Measurements from ENCODE around the gene CDH23. TPM values are rescaled to one million over a fixed set of nuclear protein-coding genes. Genes with fewer than 3 reads are reported as not detected.

CDH23 gene
- polyA plus RNA-seq, 1 donor from 2014 or later = 6.6 TPM

GRCh38 chr10:71569775-71570588 lies 173.3 kb downstream of the CDH23 start:
- H3K9me2 ChIP-seq (ENCODE audit: insufficient read depth, low read length) = no peaks in the 10 kb centered on the region
- no peaks in the 10 kb centered on the region for H3K27me3 ChIP-seq (ENCODE audit: insufficient read depth, low read depth, low read length)
- H3K79me2 ChIP-seq (replicated peaks; ENCODE audit: insufficient read depth, low read length) = no peaks in the 10 kb centered on the region
- H3K9me3 ChIP-seq (ENCODE audit: low read length) = no peaks in the 10 kb centered on the region
- no peak overlapping the region for H3K27ac ChIP-seq (ENCODE audit: low read length)
- H4K20me1 ChIP-seq (ENCODE audit: insufficient read depth) = no peaks in the 10 kb centered on the region
- TF ChIP-seq TAF1 (IDR thresholded peaks at IDR 0.05; ENCODE audit: low read depth) (no peak), RAD21 (conservative IDR thresholded peaks at IDR 0.05) (peak; percentile 77), POLR2AphosphoS5 (IDR thresholded peaks at IDR 0.05) (no peak), CTCF (IDR thresholded peaks at IDR 0.05; ENCODE audit: poor library complexity, severe bottlenecking) (peak; percentile 81), SMC3 (conservative IDR thresholded peaks at IDR 0.05; ENCODE audit: poor library complexity) (peak; percentile 86)
- H3K9ac ChIP-seq (ENCODE audit: low read length) = no peak overlapping the region
- H2AFZ ChIP-seq (ENCODE audit: low read depth, low read length) = no peak overlapping the region
- H3K36me3 ChIP-seq (ENCODE audit: insufficient read depth, low read length) = no peaks in the 10 kb centered on the region
- no peak overlapping the region for H3K4me3 ChIP-seq (ENCODE audit: low read length)
- H3K4me2 ChIP-seq (ENCODE audit: low read length) = no peak overlapping the region
- H3F3A ChIP-seq (ENCODE audit: insufficient read depth, low read length, poor library complexity, severe bottlenecking) = no peaks in the 10 kb centered on the region

DNA sequence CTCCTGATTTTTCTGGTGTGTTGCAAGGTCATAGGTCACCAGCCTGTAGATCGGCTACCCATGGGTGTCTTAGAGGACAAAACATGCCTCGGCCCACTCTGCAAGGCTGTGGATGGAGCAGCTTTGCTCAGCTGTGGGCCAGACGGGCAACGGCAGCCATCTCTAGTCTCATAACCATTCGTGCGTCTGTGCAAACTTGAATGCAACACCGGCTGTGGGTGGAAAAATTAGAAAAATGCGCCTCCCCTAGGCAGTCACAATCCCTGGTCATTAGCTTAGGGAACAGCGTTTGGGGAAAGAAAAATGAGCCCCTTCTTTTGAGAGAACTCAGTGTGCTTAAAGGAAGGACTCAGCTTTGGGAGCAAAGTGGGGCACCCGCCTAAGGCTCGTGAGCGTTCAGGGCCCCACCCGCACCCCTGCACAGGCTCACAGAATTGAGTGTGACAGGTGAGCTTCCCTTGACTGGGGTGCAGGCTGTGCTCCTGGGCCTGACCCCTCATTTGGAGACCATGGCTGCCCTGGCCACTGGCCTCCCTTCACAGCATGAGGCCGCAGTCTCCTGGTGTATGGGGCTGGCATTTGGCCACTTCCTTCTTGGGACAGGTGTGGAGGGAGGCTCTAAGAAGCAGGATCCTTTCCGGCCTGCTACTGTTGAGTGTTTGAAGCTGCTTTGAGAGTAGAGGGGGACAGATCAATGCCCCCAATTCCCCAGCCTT lies 174.9 kb downstream of the CDH23 start:
- Histone ChIP-seq H3K36me3 (ENCODE audit: insufficient read depth, low read length) (no peaks in the 10 kb centered on the region), H3F3A (ENCODE audit: insufficient read depth, low read length, poor library complexity, severe bottlenecking) (no peaks in the 10 kb centered on the region), H3K79me2 (replicated peaks; ENCODE audit: insufficient read depth, low read length) (no peaks in the 10 kb centered on the region), H3K9me2 (ENCODE audit: insufficient read depth, low read length) (no peaks in the 10 kb centered on the region), H2AFZ (ENCODE audit: low read depth, low read length) (no peak overlapping the region), H3K27me3 (ENCODE audit: insufficient read depth, low read depth, low read length) (no peaks in the 10 kb centered on the region), H4K20me1 (ENCODE audit: insufficient read depth) (no peaks in the 10 kb centered on the region), H3K9me3 (ENCODE audit: low read length) (no peaks in the 10 kb centered on the region), H3K27ac (ENCODE audit: low read length) (no peak overlapping the region), H3K9ac (ENCODE audit: low read length) (no peak overlapping the region), H3K4me3 (ENCODE audit: low read length) (no peak overlapping the region), H3K4me2 (ENCODE audit: low read length) (no peak overlapping the region)
- TF ChIP-seq, protein P1, sequence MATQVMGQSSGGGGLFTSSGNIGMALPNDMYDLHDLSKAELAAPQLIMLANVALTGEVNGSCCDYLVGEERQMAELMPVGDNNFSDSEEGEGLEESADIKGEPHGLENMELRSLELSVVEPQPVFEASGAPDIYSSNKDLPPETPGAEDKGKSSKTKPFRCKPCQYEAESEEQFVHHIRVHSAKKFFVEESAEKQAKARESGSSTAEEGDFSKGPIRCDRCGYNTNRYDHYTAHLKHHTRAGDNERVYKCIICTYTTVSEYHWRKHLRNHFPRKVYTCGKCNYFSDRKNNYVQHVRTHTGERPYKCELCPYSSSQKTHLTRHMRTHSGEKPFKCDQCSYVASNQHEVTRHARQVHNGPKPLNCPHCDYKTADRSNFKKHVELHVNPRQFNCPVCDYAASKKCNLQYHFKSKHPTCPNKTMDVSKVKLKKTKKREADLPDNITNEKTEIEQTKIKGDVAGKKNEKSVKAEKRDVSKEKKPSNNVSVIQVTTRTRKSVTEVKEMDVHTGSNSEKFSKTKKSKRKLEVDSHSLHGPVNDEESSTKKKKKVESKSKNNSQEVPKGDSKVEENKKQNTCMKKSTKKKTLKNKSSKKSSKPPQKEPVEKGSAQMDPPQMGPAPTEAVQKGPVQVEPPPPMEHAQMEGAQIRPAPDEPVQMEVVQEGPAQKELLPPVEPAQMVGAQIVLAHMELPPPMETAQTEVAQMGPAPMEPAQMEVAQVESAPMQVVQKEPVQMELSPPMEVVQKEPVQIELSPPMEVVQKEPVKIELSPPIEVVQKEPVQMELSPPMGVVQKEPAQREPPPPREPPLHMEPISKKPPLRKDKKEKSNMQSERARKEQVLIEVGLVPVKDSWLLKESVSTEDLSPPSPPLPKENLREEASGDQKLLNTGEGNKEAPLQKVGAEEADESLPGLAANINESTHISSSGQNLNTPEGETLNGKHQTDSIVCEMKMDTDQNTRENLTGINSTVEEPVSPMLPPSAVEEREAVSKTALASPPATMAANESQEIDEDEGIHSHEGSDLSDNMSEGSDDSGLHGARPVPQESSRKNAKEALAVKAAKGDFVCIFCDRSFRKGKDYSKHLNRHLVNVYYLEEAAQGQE (IDR thresholded peaks at IDR 0.05; ENCODE audit: borderline replicate concordance) = no peak
- TF ChIP-seq EZH2 (IDR thresholded peaks at IDR 0.05; ENCODE audit: borderline replicate concordance, insufficient read depth, low read length, poor library complexity, severe bottlenecking) (no peak), EP300 (conservative IDR thresholded peaks at IDR 0.05; ENCODE audit: poor library complexity, severe bottlenecking) (no peak), SMC3 (conservative IDR thresholded peaks at IDR 0.05; ENCODE audit: poor library complexity) (no peak), POLR2AphosphoS5 (IDR thresholded peaks at IDR 0.05) (no peak), CTCF (IDR thresholded peaks at IDR 0.05; ENCODE audit: poor library complexity, severe bottlenecking) (no peak), MXI1 (conservative IDR thresholded peaks at IDR 0.05; ENCODE audit: poor library complexity, severe bottlenecking) (no peak), TAF1 (IDR thresholded peaks at IDR 0.05; ENCODE audit: low read depth) (no peak), RAD21 (conservative IDR thresholded peaks at IDR 0.05) (no peak)

Data from neural cell (in vitro differentiated cells).